Tibial nerve (tissue), 4 donors: ENCODE results near the gene GCN1. TPM values are rescaled to one million over a fixed set of nuclear protein-coding genes. Genes with fewer than 3 reads are reported as not detected.

ENCODE experiments used
- DNase-seq, 2 donors: peaks; one replicate each; pipeline ENCODE4 v3.0.0-alpha.2; 2019; ENCODE audit warnings: low spot score in 2 of 2
- H3K27ac ChIP-seq, 4 donors: fragments of 200-600 bp; sonication (generic) in 3 of 4; one replicate each; pipeline ENCODE4 v1.5.1; 2017 to 2019; ENCODE audit warnings: mild to moderate bottlenecking in 1 of 4
- H3K27me3 ChIP-seq, 2 donors: fragments of 200-600 bp; sonication (generic) in 1 of 2; one replicate each; pipeline versions ENCODE4 v1.5.1 to v1.6.0; 2017 to 2019
- H3K36me3 ChIP-seq, 3 donors: fragments of 200-600 bp; sonication (generic); one replicate each; pipeline ENCODE4 v1.5.1; 2018 to 2019
- H3K4me1 ChIP-seq, 4 donors: fragments of 200-600 bp; sonication (generic) in 3 of 4; one replicate each; pipeline ENCODE4 v1.5.1; 2017 to 2019
- H3K4me3 ChIP-seq, 4 donors: fragments of 200-600 bp; sonication (generic) in 3 of 4; one replicate each; pipeline ENCODE4 v1.5.1; 2017 to 2019; ENCODE audit warnings: mild to moderate bottlenecking in 1 of 4, moderate library complexity in 1 of 4
- H3K9me3 ChIP-seq, 4 donors: fragments of 200-600 bp; sonication (generic) in 3 of 4; one replicate each; pipeline ENCODE4 v1.5.1; 2017 to 2019
- EP300 ChIP-seq, 2 donors: sonication (generic); formaldehyde crosslinking; IDR thresholded peaks; one replicate each; pipeline ENCODE4 v1.6.1; 2017; ENCODE audit warnings: antibody characterized with exemption in 2 of 2, mild to moderate bottlenecking in 1 of 2
- POLR2A ChIP-seq, 2 donors: fragments of 450-650 bp; IDR thresholded peaks; one replicate each; pipeline ENCODE4 v1.6.1; 2017; ENCODE audit warnings: antibody characterized with exemption in 2 of 2, mild to moderate bottlenecking in 2 of 2, moderate library complexity in 2 of 2
- WGBS, 2 donors: methylation state at CpG; one replicate each; pipeline ENCODE4 v1.1.5; 2018; 5-methylcytosine and 5-hydroxymethylcytosine counted together
- total RNA-seq, 4 donors: library from RNA; depleted of rRNA; stranded (reverse); fragments of >200 nt; gene quantifications; one replicate each; pipeline ENCODE4 v1.1.0, GENCODE V29; 2016
- TF ChIP-seq, protein P1 (sequence below), 5 experiments: fragments of 200-600 bp in 3 of 5; fragments of 450-650 bp in 2 of 5; sonication (generic) in 3 of 5; IDR thresholded peaks; one replicate each; pipeline ENCODE4 v1.5.1; 2016 to 2019; ENCODE audit warnings: antibody characterized with exemption in 5 of 5, mild to moderate bottlenecking in 3 of 5, moderate library complexity in 2 of 5

GCN1 gene
- total RNA-seq, 4 donors from 2014 or later, result 44.6 to 138 (median 106) TPM

DNA sequence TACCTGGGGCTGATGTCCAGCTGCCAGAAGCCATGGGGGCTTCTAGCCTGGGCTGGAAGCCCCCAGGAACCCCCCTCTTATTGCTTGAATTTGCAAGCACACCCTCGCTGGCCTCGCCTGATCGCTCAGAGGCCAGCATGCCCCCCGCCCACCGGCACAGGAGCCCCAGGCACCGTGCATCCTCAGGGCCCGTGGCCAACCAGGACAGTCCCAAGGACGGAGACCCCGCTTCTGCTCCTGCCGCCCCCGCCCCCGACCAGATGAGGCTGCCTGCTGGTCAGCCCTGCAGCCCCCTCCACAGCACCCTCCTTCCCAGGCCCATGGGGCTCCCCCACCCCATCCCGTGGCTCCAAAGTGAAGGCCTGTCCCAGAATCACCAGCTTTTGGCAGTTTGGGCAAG, 99.2 kb downstream of the GCN1 start:
- H3K9me3 ChIP-seq, result no peaks in the 10 kb centered on the region
- H3K27ac ChIP-seq, result no peak overlapping the region
- H3K27me3 ChIP-seq, result no peaks in the 10 kb centered on the region
- 82 to 86% methylated on average over 13 of the region's 13 CpGs for WGBS, 2 donors
- no peak for TF ChIP-seq POLR2A (IDR thresholded peaks at IDR 0.05)
- TF ChIP-seq, protein P1, sequence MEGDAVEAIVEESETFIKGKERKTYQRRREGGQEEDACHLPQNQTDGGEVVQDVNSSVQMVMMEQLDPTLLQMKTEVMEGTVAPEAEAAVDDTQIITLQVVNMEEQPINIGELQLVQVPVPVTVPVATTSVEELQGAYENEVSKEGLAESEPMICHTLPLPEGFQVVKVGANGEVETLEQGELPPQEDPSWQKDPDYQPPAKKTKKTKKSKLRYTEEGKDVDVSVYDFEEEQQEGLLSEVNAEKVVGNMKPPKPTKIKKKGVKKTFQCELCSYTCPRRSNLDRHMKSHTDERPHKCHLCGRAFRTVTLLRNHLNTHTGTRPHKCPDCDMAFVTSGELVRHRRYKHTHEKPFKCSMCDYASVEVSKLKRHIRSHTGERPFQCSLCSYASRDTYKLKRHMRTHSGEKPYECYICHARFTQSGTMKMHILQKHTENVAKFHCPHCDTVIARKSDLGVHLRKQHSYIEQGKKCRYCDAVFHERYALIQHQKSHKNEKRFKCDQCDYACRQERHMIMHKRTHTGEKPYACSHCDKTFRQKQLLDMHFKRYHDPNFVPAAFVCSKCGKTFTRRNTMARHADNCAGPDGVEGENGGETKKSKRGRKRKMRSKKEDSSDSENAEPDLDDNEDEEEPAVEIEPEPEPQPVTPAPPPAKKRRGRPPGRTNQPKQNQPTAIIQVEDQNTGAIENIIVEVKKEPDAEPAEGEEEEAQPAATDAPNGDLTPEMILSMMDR (IDR thresholded peaks at IDR 0.05), result no peak
- no peak for TF ChIP-seq EP300 (IDR thresholded peaks at IDR 0.05)
- DNase-seq, result no peak
- H3K4me1 ChIP-seq, result peaks cover 0 to 18% (median under 1%) of the 10 kb centered on the region in 4 donors
- H3K4me3 ChIP-seq, result no peak overlapping the region
- H3K36me3 ChIP-seq, result peaks cover 2 to 74% (median 11%) of the 10 kb centered on the region in 3 donors

- TF ChIP-seq, protein P1 (IDR thresholded peaks at IDR 0.05), result no peak
- TF ChIP-seq EP300 (IDR thresholded peaks at IDR 0.05) (no peak), POLR2A (IDR thresholded peaks at IDR 0.05) (no peak)
- H3K36me3 ChIP-seq, result peaks cover 2 to 69% (median 11%) of the 10 kb centered on the region in 3 donors
- WGBS, 2 donors, result 62 to 75% methylated on average over 6 to 9 of the region's 9 CpGs
- H3K4me3 ChIP-seq, result no peak overlapping the region
- H3K27ac ChIP-seq, result no peak overlapping the region
- H3K9me3 ChIP-seq, result no peaks in the 10 kb centered on the region
- no peaks in the 10 kb centered on the region for H3K27me3 ChIP-seq
- DNase-seq, result no peak
- H3K4me1 ChIP-seq, result peaks cover 0 to 11% (median 0%) of the 10 kb centered on the region in 4 donors
These were observed 100.0 kb downstream of the GCN1 start for GRCh38 chr12:120094485-120094884.

GRCh38 chr12:120093592-120094355, 100.7 kb downstream of the GCN1 start:
- H3K9me3 ChIP-seq, result no peaks in the 10 kb centered on the region
- 42 to 47% methylated on average over 15 to 16 of the region's 17 CpGs for WGBS, 2 donors
- no peak overlapping the region for H3K27ac ChIP-seq
- TF ChIP-seq, protein P1 (IDR thresholded peaks at IDR 0.05), result no peak
- TF ChIP-seq POLR2A (IDR thresholded peaks at IDR 0.05), result no peak
- no peak for TF ChIP-seq EP300 (IDR thresholded peaks at IDR 0.05)
- H3K27me3 ChIP-seq, result no peaks in the 10 kb centered on the region
- H3K36me3 ChIP-seq, result peaks cover 2 to 61% (median 10%) of the 10 kb centered on the region in 3 donors
- no peak for DNase-seq
- peaks cover 0 to 11% (median 0%) of the 10 kb centered on the region in 4 donors for H3K4me1 ChIP-seq
- no peak overlapping the region for H3K4me3 ChIP-seq

- H3K36me3 ChIP-seq, result peaks cover 2 to 56% (median 8%) of the 10 kb centered on the region in 3 donors
- no peak overlapping the region for H3K27ac ChIP-seq
- peaks cover 0 to 11% (median 0%) of the 10 kb centered on the region in 4 donors for H3K4me1 ChIP-seq
- WGBS, 2 donors, result 20 to 47% methylated on average over 1 to 2 of the region's 4 CpGs
- H3K9me3 ChIP-seq, result no peaks in the 10 kb centered on the region
- DNase-seq, result no peak
- no peaks in the 10 kb centered on the region for H3K27me3 ChIP-seq
- H3K4me3 ChIP-seq, result no peak overlapping the region
- TF ChIP-seq POLR2A (IDR thresholded peaks at IDR 0.05), result no peak
- TF ChIP-seq, protein P1 (IDR thresholded peaks at IDR 0.05), result no peak
- TF ChIP-seq EP300 (IDR thresholded peaks at IDR 0.05), result no peak
These were observed 101.3 kb downstream of the GCN1 start for GRCh38 chr12:120093336-120093591.

GRCh38 chr12:120092551-120093335, 101.8 kb downstream of the GCN1 start:
- DNase-seq, result no peak
- peaks cover 0 to 11% (median under 1%) of the 10 kb centered on the region in 4 donors for H3K4me1 ChIP-seq
- H3K9me3 ChIP-seq, result no peaks in the 10 kb centered on the region
- TF ChIP-seq, protein P1 (IDR thresholded peaks at IDR 0.05), result no peak
- TF ChIP-seq POLR2A (IDR thresholded peaks at IDR 0.05) (no peak), EP300 (IDR thresholded peaks at IDR 0.05) (no peak)
- WGBS, 2 donors, result 67 to 76% methylated on average over 19 to 22 of the region's 23 CpGs
- peaks cover 2 to 52% (median 8%) of the 10 kb centered on the region in 3 donors for H3K36me3 ChIP-seq
- no peak overlapping the region for H3K27ac ChIP-seq
- no peaks in the 10 kb centered on the region for H3K27me3 ChIP-seq
- H3K4me3 ChIP-seq, result no peak overlapping the region
